Left lung (tissue), 10 donors: ENCODE measurements around the gene TRPC4AP. TPM values are rescaled to one million over a fixed set of nuclear protein-coding genes. Genes with fewer than 3 reads are reported as not detected.

Experiments
- ATAC-seq: fragments of 200-7000 bp; cut with Tn5 transposase; one replicate; pipeline ENCODE4 v1.9.1; 2020; ENCODE audit warnings: moderate library complexity
- DNase-seq, 4 donors: peaks; one replicate each; pipeline ENCODE4 v3.0.0-alpha.2; 2013 to 2020
- H3K27ac ChIP-seq, 2 donors: fragments of 200-600 bp; sonication (generic) in 1 of 2; one replicate each; pipeline versions ENCODE4 v1.5.0 to v1.8.0; 2020 to 2021
- H3K27me3 ChIP-seq, 2 donors: fragments of 200-600 bp; sonication (generic) in 1 of 2; one replicate each; pipeline versions ENCODE4 v1.5.0 to v1.8.0; 2020 to 2021
- H3K36me3 ChIP-seq, 2 donors: fragments of 200-600 bp; sonication (generic) in 1 of 2; one replicate each; pipeline versions ENCODE4 v1.5.0 to v1.8.0; 2020 to 2021
- H3K4me1 ChIP-seq, 2 donors: fragments of 200-600 bp; one replicate each; pipeline ENCODE4 v1.8.0; 2021
- H3K4me3 ChIP-seq, 2 donors: fragments of 200-600 bp; sonication (generic) in 1 of 2; one replicate each; pipeline versions ENCODE4 v1.5.0 to v1.8.0; 2020 to 2021; ENCODE audit warnings: mild to moderate bottlenecking in 1 of 2
- H3K9me3 ChIP-seq, 2 donors: fragments of 200-600 bp; sonication (generic) in 1 of 2; one replicate each; pipeline versions ENCODE4 v1.5.0 to v1.8.0; 2020 to 2021
- CTCF ChIP-seq, 2 donors: fragments of 200-600 bp; sonication (generic) in 1 of 2; IDR thresholded peaks; one replicate each; pipeline versions ENCODE4 v1.5.0 to v1.8.0; 2021; ENCODE audit warnings: antibody characterized with exemption in 2 of 2
- intact Hi-C, 2 donors: fragments of 100-400 bp; cut with DNase I; formaldehyde crosslinking; loops; one replicate each; pipeline versions ENCODE4 v1.11.2 to v1.14.2; 2022
- polyA plus RNA-seq, 6 donors: library from polyadenylated mRNA; unstranded; fragments of 120-200 nt; gene quantifications; one replicate each; pipeline ENCODE4 v1.2.1, GENCODE V29; 2013; ENCODE audit not compliant: insufficient read length in 6 of 6
- total RNA-seq, 2 donors: library from RNA; stranded (reverse); fragmentation: NEBNext Ultra II Directional; extraction: Animal tissue kit (Norgen Biotek cat#: 25700); gene quantifications; one replicate each; pipeline ENCODE4 v1.2.1, GENCODE V29; 2021
- donor health status: DM: no; HTN: yes; CAD: no.
- donor health status: DM: no; HTN: no; CAD: no.

Gene TRPC4AP
- total and polyA plus RNA-seq, 8 donors: 57.8 to 70.8 (median 67.0) TPM

GRCh38 chr20:35125753-35126152 lies 33.1 kb upstream of the TRPC4AP start:
- no peaks in the 10 kb centered on the region for H3K27me3 ChIP-seq
- intact Hi-C loops: no loop called here
- H3K4me3 ChIP-seq: no peak overlapping the region
- peaks cover 10 to 100% of the 10 kb centered on the region in 2 donors for H3K36me3 ChIP-seq
- ATAC-seq (no peak), DNase-seq (no peak)
- peaks cover 0 to 13% of the 10 kb centered on the region in 2 donors for H3K4me1 ChIP-seq
- TF ChIP-seq CTCF (IDR thresholded peaks at IDR 0.05): no peak
- no peak overlapping the region for H3K27ac ChIP-seq
- no peaks in the 10 kb centered on the region for H3K9me3 ChIP-seq

DNA sequence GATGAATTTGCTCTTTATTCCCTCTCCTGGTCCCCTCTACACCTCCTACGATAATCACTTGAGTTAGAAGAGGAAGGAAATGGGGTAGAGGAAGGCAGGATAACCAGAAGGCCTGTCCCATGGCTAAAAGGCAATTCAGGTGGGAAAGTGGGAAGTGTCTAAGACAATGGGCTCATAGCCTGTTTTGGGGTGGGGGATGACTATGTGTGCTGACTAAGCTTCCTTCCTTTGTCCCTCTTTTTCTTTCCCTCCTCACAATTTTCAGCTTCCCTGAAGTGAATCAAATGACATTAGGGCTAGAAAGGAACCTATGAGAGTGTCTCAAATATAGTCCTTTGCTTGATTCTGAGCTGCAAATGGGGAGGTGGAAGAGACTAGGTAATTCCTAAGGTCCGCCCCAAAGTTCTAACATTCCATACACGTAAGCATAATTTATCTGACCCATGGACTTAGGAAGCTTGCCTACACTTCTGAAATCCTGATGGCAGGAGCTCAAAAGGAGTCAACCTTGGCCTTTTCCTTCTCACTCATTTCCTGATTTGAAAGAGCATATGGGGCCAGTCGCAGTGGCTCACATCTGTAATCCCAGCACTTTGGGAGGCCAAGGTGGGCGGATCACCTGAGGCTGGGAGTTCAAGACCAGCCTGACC lies 30.3 kb upstream of the TRPC4AP start:
- no peaks in the 10 kb centered on the region for H3K27me3 ChIP-seq
- ATAC-seq (no peak), DNase-seq (no peak)
- H3K9me3 ChIP-seq: no peaks in the 10 kb centered on the region
- no peak overlapping the region for H3K27ac ChIP-seq
- intact Hi-C loops: no loop called here
- H3K4me1 ChIP-seq: no peaks in the 10 kb centered on the region
- no peak for TF ChIP-seq CTCF (IDR thresholded peaks at IDR 0.05)
- H3K36me3 ChIP-seq: peaks cover 10 to 99% of the 10 kb centered on the region in 2 donors
- H3K4me3 ChIP-seq: no peak overlapping the region

DNA sequence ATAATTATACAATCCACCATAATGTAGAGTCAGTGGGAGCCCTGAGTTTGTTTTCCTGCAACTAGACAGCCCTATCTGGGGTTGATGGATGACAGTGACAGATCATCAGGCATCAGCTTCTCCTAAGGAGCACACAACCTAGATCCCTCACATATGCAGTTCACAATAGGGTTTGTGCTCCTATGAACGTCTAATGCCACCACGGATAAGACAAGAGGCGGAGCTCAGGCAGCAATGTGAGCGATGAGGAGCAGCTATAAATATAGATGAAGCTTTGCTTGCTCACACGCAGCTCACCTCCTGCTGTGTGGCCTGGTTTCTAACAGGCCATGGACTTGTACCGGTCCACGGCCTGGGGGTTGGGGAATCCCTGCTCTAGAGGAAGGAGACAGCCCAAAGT lies 28.6 kb upstream of the TRPC4AP start:
- intact Hi-C loops: no loop called here
- Histone ChIP-seq H3K9me3 (no peaks in the 10 kb centered on the region), H3K27me3 (no peaks in the 10 kb centered on the region), H3K4me3 (no peak overlapping the region), H3K4me1 (no peaks in the 10 kb centered on the region), H3K36me3 (peaks cover 10 to 99% of the 10 kb centered on the region in 2 donors), H3K27ac (no peak overlapping the region)
- DNase-seq: no peak
- no peak for ATAC-seq
- TF ChIP-seq CTCF (IDR thresholded peaks at IDR 0.05): no peak

DNA sequence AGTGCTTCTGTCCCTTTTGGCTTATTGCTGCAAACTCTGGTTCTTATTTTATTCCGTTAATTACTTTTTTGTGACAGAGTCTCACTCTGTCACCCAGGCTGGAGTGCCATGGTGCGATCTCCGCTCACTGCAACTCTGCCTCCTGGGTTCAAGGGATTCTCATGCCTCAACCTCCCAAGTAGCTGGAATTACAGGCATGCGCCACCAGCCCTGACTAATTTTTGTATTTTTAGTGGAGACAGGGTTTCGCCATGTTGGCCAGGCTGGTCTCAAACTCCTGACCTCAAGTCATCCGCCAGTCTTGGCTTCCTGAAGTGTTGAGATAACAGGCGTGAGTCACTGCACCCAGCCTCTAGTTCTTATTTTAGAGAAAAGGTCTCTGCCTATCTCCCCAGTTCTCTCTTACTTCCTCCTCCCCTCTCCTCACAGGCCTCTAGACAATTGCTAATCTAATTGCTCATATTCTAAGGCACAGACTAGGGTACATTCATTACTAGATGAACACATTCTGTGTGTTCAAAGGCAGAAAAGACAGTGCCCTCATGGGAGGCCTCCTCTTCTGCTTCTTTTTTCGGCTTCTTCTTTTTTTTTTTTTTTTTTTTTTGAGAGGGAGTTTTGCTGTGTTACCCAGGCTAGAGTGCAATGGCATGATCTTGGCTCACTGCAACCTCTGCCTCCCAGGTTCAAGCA lies 27.6 kb upstream of the TRPC4AP start:
- DNase-seq (no peak), ATAC-seq (peak; percentile 71)
- H3K27ac ChIP-seq: peak overlapping the region; percentile 13 to 45
- no peaks in the 10 kb centered on the region for H3K27me3 ChIP-seq
- intact Hi-C loops: no loop called here
- H3K4me3 ChIP-seq: no peak overlapping the region
- TF ChIP-seq CTCF (IDR thresholded peaks at IDR 0.05): no peak
- no peaks in the 10 kb centered on the region for H3K9me3 ChIP-seq
- no peaks in the 10 kb centered on the region for H3K4me1 ChIP-seq
- H3K36me3 ChIP-seq: peaks cover 7 to 99% of the 10 kb centered on the region in 2 donors

GRCh38 chr20:35117629-35118028 lies 25.0 kb upstream of the TRPC4AP start:
- Histone ChIP-seq H3K4me1 (no peaks in the 10 kb centered on the region), H3K27me3 (no peaks in the 10 kb centered on the region), H3K9me3 (no peaks in the 10 kb centered on the region), H3K27ac (peak overlapping the region in 1 of 2 donors; percentile 24), H3K4me3 (no peak overlapping the region), H3K36me3 (peaks cover 2 to 91% of the 10 kb centered on the region in 2 donors)
- ATAC-seq: no peak
- intact Hi-C loops: no loop called here
- no peak for TF ChIP-seq CTCF (IDR thresholded peaks at IDR 0.05)
- DNase-seq: no peak
